ENCODE results near the gene PAX7.

PAX7 gene

DNA sequence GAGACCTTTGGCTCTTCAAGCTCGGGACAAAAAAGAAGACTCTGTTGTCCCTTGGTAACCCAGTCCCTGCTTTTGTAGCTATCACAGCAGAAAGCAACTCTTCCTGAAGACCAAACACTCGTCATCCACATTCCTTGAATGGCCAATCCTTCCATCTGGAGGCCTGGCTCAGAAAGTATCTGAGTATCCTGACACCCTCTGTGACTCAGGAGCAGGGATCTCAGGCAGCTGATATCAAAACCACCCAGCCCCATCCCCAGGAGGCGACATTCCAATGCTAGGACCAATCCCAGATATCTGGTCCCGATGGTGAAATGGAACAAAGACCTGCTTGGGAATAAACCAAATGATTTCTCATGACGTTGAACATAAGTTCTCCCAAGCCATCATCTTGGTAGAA lies 116.3 kb downstream of the PAX7 start (continued):
- TF ChIP-seq POU6F1 (CRISPR knock-in tag; IDR thresholded peaks at IDR 0.05; ENCODE audit: borderline replicate concordance, low read depth), result no peak
- TF ChIP-seq PPARA (CRISPR knock-in tag; IDR thresholded peaks at IDR 0.05; ENCODE audit: borderline replicate concordance), result no peak
- TF ChIP-seq BACH2 (CRISPR knock-in tag; IDR thresholded peaks at IDR 0.05; ENCODE audit: borderline replicate concordance), result no peak
- TF ChIP-seq, protein P1, sequence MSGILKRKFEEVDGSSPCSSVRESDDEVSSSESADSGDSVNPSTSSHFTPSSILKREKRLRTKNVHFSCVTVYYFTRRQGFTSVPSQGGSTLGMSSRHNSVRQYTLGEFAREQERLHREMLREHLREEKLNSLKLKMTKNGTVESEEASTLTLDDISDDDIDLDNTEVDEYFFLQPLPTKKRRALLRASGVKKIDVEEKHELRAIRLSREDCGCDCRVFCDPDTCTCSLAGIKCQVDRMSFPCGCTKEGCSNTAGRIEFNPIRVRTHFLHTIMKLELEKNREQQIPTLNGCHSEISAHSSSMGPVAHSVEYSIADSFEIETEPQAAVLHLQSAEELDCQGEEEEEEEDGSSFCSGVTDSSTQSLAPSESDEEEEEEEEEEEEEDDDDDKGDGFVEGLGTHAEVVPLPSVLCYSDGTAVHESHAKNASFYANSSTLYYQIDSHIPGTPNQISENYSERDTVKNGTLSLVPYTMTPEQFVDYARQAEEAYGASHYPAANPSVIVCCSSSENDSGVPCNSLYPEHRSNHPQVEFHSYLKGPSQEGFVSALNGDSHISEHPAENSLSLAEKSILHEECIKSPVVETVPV (CRISPR knock-in tag; IDR thresholded peaks at IDR 0.05), result no peak
- no peak for TF ChIP-seq RARB (CRISPR knock-in tag; IDR thresholded peaks at IDR 0.05)
- TF ChIP-seq ZFP3 (CRISPR knock-in tag; IDR thresholded peaks at IDR 0.05), result no peak
- no peak for TF ChIP-seq TOX (CRISPR knock-in tag; IDR thresholded peaks at IDR 0.05; ENCODE audit: borderline replicate concordance)

GRCh38 chr1:18747671-18748070 lies 117.0 kb downstream of the PAX7 start:
- ATAC-seq, result no peak
- TF ChIP-seq GLIS3 (CRISPR knock-in tag; IDR thresholded peaks at IDR 0.05) (no peak), BACH2 (CRISPR knock-in tag; IDR thresholded peaks at IDR 0.05; ENCODE audit: borderline replicate concordance) (no peak), ESRRG (CRISPR knock-in tag; IDR thresholded peaks at IDR 0.05) (no peak), ISL1 (CRISPR knock-in tag; IDR thresholded peaks at IDR 0.05) (no peak), ZC3H10 (CRISPR knock-in tag; IDR thresholded peaks at IDR 0.05) (no peak), PPARA (CRISPR knock-in tag; IDR thresholded peaks at IDR 0.05; ENCODE audit: borderline replicate concordance) (no peak)
- TF ChIP-seq, protein P2, sequence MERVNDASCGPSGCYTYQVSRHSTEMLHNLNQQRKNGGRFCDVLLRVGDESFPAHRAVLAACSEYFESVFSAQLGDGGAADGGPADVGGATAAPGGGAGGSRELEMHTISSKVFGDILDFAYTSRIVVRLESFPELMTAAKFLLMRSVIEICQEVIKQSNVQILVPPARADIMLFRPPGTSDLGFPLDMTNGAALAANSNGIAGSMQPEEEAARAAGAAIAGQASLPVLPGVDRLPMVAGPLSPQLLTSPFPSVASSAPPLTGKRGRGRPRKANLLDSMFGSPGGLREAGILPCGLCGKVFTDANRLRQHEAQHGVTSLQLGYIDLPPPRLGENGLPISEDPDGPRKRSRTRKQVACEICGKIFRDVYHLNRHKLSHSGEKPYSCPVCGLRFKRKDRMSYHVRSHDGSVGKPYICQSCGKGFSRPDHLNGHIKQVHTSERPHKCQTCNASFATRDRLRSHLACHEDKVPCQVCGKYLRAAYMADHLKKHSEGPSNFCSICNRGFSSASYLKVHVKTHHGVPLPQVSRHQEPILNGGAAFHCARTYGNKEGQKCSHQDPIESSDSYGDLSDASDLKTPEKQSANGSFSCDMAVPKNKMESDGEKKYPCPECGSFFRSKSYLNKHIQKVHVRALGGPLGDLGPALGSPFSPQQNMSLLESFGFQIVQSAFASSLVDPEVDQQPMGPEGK (CRISPR knock-in tag; IDR thresholded peaks at IDR 0.05; ENCODE audit: borderline replicate concordance), result no peak
- TF ChIP-seq, protein P3, sequence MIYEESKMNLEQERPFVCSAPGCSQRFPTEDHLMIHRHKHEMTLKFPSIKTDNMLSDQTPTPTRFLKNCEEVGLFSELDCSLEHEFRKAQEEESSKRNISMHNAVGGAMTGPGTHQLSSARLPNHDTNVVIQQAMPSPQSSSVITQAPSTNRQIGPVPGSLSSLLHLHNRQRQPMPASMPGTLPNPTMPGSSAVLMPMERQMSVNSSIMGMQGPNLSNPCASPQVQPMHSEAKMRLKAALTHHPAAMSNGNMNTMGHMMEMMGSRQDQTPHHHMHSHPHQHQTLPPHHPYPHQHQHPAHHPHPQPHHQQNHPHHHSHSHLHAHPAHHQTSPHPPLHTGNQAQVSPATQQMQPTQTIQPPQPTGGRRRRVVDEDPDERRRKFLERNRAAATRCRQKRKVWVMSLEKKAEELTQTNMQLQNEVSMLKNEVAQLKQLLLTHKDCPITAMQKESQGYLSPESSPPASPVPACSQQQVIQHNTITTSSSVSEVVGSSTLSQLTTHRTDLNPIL (CRISPR knock-in tag; IDR thresholded peaks at IDR 0.05; ENCODE audit: low read depth), result no peak
- TF ChIP-seq, protein P4, sequence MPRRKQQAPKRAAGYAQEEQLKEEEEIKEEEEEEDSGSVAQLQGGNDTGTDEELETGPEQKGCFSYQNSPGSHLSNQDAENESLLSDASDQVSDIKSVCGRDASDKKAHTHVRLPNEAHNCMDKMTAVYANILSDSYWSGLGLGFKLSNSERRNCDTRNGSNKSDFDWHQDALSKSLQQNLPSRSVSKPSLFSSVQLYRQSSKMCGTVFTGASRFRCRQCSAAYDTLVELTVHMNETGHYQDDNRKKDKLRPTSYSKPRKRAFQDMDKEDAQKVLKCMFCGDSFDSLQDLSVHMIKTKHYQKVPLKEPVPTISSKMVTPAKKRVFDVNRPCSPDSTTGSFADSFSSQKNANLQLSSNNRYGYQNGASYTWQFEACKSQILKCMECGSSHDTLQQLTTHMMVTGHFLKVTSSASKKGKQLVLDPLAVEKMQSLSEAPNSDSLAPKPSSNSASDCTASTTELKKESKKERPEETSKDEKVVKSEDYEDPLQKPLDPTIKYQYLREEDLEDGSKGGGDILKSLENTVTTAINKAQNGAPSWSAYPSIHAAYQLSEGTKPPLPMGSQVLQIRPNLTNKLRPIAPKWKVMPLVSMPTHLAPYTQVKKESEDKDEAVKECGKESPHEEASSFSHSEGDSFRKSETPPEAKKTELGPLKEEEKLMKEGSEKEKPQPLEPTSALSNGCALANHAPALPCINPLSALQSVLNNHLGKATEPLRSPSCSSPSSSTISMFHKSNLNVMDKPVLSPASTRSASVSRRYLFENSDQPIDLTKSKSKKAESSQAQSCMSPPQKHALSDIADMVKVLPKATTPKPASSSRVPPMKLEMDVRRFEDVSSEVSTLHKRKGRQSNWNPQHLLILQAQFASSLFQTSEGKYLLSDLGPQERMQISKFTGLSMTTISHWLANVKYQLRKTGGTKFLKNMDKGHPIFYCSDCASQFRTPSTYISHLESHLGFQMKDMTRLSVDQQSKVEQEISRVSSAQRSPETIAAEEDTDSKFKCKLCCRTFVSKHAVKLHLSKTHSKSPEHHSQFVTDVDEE (CRISPR knock-in tag; IDR thresholded peaks at IDR 0.05), result no peak

DNA sequence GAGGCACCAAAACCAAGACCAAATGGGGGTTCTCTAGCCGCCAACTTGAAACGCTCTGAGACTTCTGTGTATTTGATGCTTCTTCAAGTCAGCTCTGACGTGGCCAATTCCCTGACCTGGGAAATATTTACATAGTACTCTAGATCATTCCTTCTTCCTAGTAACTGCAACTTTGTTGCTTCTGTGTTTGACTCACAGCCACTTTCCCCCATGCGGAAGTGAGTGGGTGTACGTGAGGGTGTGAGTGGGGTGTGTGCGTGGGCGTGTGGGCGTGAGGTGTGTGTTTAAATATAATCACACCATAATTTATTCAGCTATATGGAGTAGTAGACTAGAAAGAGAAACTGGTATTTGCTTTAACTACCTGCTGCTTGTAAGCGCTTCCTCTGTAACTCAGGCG lies 117.8 kb downstream of the PAX7 start:
- TF ChIP-seq, protein P1 (CRISPR knock-in tag; IDR thresholded peaks at IDR 0.05), result no peak
- TF ChIP-seq, protein P4 (CRISPR knock-in tag; IDR thresholded peaks at IDR 0.05), result no peak
- TF ChIP-seq TCF4 (CRISPR knock-in tag; IDR thresholded peaks at IDR 0.05; ENCODE audit: borderline replicate concordance) (no peak), OSR1 (CRISPR knock-in tag; IDR thresholded peaks at IDR 0.05) (no peak), ZNF8 (CRISPR knock-in tag; IDR thresholded peaks at IDR 0.05) (no peak), ZNF70 (CRISPR knock-in tag; IDR thresholded peaks at IDR 0.05) (no peak), TOX (CRISPR knock-in tag; IDR thresholded peaks at IDR 0.05; ENCODE audit: borderline replicate concordance) (no peak), PPARA (CRISPR knock-in tag; IDR thresholded peaks at IDR 0.05; ENCODE audit: borderline replicate concordance) (no peak), ZFP3 (CRISPR knock-in tag; IDR thresholded peaks at IDR 0.05) (no peak), GLIS3 (CRISPR knock-in tag; IDR thresholded peaks at IDR 0.05) (no peak), ISL1 (CRISPR knock-in tag; IDR thresholded peaks at IDR 0.05) (no peak)
- TF ChIP-seq, protein P3 (CRISPR knock-in tag; IDR thresholded peaks at IDR 0.05; ENCODE audit: low read depth), result no peak
- ATAC-seq, result no peak
